GM12878 (cell line): ENCODE data around the gene BAAT. TPM values are rescaled to one million over a fixed set of nuclear protein-coding genes. Genes with fewer than 3 reads are reported as not detected.

Experiments used
- ATAC-seq: fragments of 200-7000 bp; cut with Tn5 transposase; 3 replicates; pipeline ENCODE4 v1.9.1; 2020; ENCODE audit warnings: mild to moderate bottlenecking, moderate library complexity
- BruUV-seq: library from RNA; stranded (reverse); fragments of 400-500 nt; replicated peaks from 2 replicates; lab custom pipeline; 2021; lab: Mats Ljungman, UMichigan
- CTCF ChIA-PET: fragments of 300-600 bp; sonication (Branson Sonifier 250); formaldehyde crosslinking; extraction: SDS; loops from one replicate; lab custom pipeline; 2021; ENCODE audit warnings: inconsistent platforms; lab: Yijun Ruan, JAX
- POLR2A ChIA-PET: fragments of 350-600 bp; formaldehyde crosslinking; extraction: SDS; loops from one replicate; lab custom pipeline; 2021; ENCODE audit warnings: inconsistent platforms; lab: Charles Lee
- RAD21 ChIA-PET: fragments of 300-600 bp; sonication (Branson Sonifier 250); formaldehyde crosslinking; loops from one replicate; lab custom pipeline; 2023; ENCODE audit warnings: antibody characterized with exemption; ENCODE audit not compliant: unreplicated experiment; lab: Charles Lee
- SMC1A ChIA-PET: fragments of 300-600 bp; sonication (Branson Sonifier 250); formaldehyde crosslinking; loops from one replicate; lab custom pipeline; 2023; ENCODE audit not compliant: unreplicated experiment, uncharacterized antibody; lab: Charles Lee
- DNase-seq: peaks from one replicate; pipeline ENCODE4 v3.0.0-alpha.2; 2011; ENCODE audit warnings: low read depth, low spot score
- FAIRE-seq: peaks from 3 replicates; lab custom pipeline; 2011; peaks lifted over from hg19 to GRCh38; lab: Jason Lieb, UNC
- H2AFZ ChIP-seq: 2 replicates; pipeline ENCODE4 v1.6.0; 2011; ENCODE audit warnings: low read depth, low read length, control low read depth; ENCODE audit not compliant: control insufficient read depth
- H3K27ac ChIP-seq: 2 replicates; pipeline ENCODE4 v1.5.1; 2011; ENCODE audit warnings: control low read depth; ENCODE audit not compliant: control insufficient read depth, insufficient read depth
- H3K27me3 ChIP-seq, 2 experiments: replicated peaks in 1 of 2; 2 replicates each; pipeline versions ENCODE4 v1.6.0 to v1.6.1; 2011; ENCODE audit warnings: low read length in 1 of 2; ENCODE audit not compliant: control insufficient read depth in 2 of 2, insufficient read depth in 2 of 2
- H3K36me3 ChIP-seq, 2 experiments: 2 replicates each; pipeline ENCODE4 v1.5.1; 2011; ENCODE audit warnings: low read length in 1 of 2; ENCODE audit not compliant: control insufficient read depth in 2 of 2, insufficient read depth in 2 of 2
- H3K4me1 ChIP-seq: 2 replicates; pipeline ENCODE4 v1.6.1; 2011; ENCODE audit warnings: mild to moderate bottlenecking, low read length, moderate library complexity, mixed read lengths; ENCODE audit not compliant: control insufficient read depth, insufficient read depth
- H3K4me2 ChIP-seq: 2 replicates; pipeline ENCODE4 v1.6.0; 2011; ENCODE audit warnings: control low read depth; ENCODE audit not compliant: control insufficient read depth, insufficient read depth
- H3K4me3 ChIP-seq: fragments of 200-600 bp; sonication (generic); 2 replicates; pipeline ENCODE4 v1.5.1; 2016
- H3K79me2 ChIP-seq: 2 replicates; pipeline ENCODE4 v1.6.0; 2011; ENCODE audit warnings: low read length; ENCODE audit not compliant: control insufficient read depth, insufficient read depth
- H3K9ac ChIP-seq: 2 replicates; pipeline ENCODE4 v1.8.0; 2011; ENCODE audit warnings: low read length, control low read depth, mixed read lengths; ENCODE audit not compliant: control insufficient read depth, insufficient read depth
- H3K9me3 ChIP-seq: replicated peaks from 3 replicates; pipeline ENCODE4 v1.5.1; 2011; ENCODE audit warnings: mild to moderate bottlenecking, low read length; ENCODE audit not compliant: control insufficient read depth, insufficient read depth
- H4K20me1 ChIP-seq: 2 replicates; pipeline ENCODE4 v1.6.0; 2011; ENCODE audit not compliant: control insufficient read depth, insufficient read depth
- ETV6 ChIP-seq, 2 experiments: fragments of 450-650 bp in 1 of 2; IDR thresholded peaks in 1 of 2; conservative IDR thresholded peaks in 1 of 2; 2 replicates each; pipeline ENCODE4 v1.6.1; 2014; ENCODE audit warnings: antibody characterized with exemption in 1 of 2, borderline replicate concordance in 1 of 2, low read depth in 1 of 2, mild to moderate bottlenecking in 1 of 2, moderate library complexity in 1 of 2
- HDAC6 ChIP-seq: fragments of 200-600 bp; sonication (generic); IDR thresholded peaks from one replicate; pipeline ENCODE4 v1.8.0; 2017; ENCODE audit warnings: antibody characterized with exemption; ENCODE audit not compliant: unreplicated experiment
- IKZF2 ChIP-seq, 2 experiments: fragments of 450-650 bp; IDR thresholded peaks; 2 replicates each; pipeline ENCODE4 v1.6.1; 2017; ENCODE audit warnings: mild to moderate bottlenecking in 2 of 2, moderate library complexity in 2 of 2
- KAT2A ChIP-seq: conservative IDR thresholded peaks from 2 replicates; pipeline ENCODE4 v1.6.1; 2011; ENCODE audit warnings: low read depth, low read length; ENCODE audit not compliant: control insufficient read depth
- MYC ChIP-seq: IDR thresholded peaks from 2 replicates; pipeline ENCODE4 v1.6.1; 2011; ENCODE audit warnings: mild to moderate bottlenecking, low read length, moderate library complexity, inconsistent platforms; ENCODE audit not compliant: insufficient read depth, insufficient replicate concordance, insufficient read length, severe bottlenecking
- POLR2AphosphoS2 ChIP-seq: IDR thresholded peaks from 2 replicates; pipeline ENCODE4 v1.6.1; 2011; ENCODE audit warnings: low read depth, mild to moderate bottlenecking, low read length, improper control_type of control experiment, moderate library complexity
- TCF12 ChIP-seq: IDR thresholded peaks from 2 replicates; pipeline ENCODE4 v1.6.1; 2011; ENCODE audit warnings: low read depth, mild to moderate bottlenecking, low read length
- ZNF207 ChIP-seq: fragments of 450-650 bp; IDR thresholded peaks from 2 replicates; pipeline ENCODE4 v1.6.1; 2014; ENCODE audit warnings: antibody characterized with exemption, mild to moderate bottlenecking, borderline replicate concordance
- ZNF687 ChIP-seq: fragments of 450-650 bp; IDR thresholded peaks from 2 replicates; pipeline ENCODE4 v1.6.1; 2017; ENCODE audit warnings: mild to moderate bottlenecking, moderate library complexity
- whole genome bisulfite sequencing: methylation state at CpG from one replicate; pipeline ENCODE4 v1.1.6; 2016; ENCODE audit warnings: low lambda C conversion rate; ENCODE audit not compliant: insufficient replicate concordance, insufficient coverage; ENCODE audit errors: missing lambda C conversion rate; 5-methylcytosine and 5-hydroxymethylcytosine counted together
- in situ Hi-C: fragments of 300-500 bp; cut with MboI; formaldehyde crosslinking; loops from 9 replicates; pipeline ENCODE4 v1.14.3; 2018; ENCODE audit warnings: mixed read lengths
- intact Hi-C: fragments of 100-400 bp; cut with micrococcal nuclease; formaldehyde crosslinking; loops from one replicate; pipeline ENCODE4 v1.14.2; 2022; ENCODE audit not compliant: unreplicated experiment
- polyA plus RNA-seq, 11 experiments: library from polyadenylated mRNA; depleted of rRNA in 4 of 11; unstranded in 6 of 11; stranded (reverse) in 5 of 11; fragments of >200 nt; fragmentation: Nextera tagmentation in 4 of 11; fragmentation: Illumina TruSeq in 1 of 11; extraction: Ambion mirVana in 4 of 11; extraction: Trizol in 1 of 11; gene quantifications; 1 replicate in 1 of 11; 2 replicates in 10 of 11; pipeline versions ENCODE4 v1.2.1 to v1.2.3, GENCODE V29; 2011 to 2016; ENCODE audit warnings: inconsistent platforms in 2 of 11, missing spikeins in 2 of 11, low read depth in 1 of 11
- total RNA-seq, 4 experiments: library from RNA; depleted of rRNA in 3 of 4; stranded (reverse); fragments of >200 nt in 3 of 4; fragmentation: Illumina TruSeq in 1 of 4; extraction: Trizol in 1 of 4; gene quantifications; 2 replicates each; pipeline versions ENCODE4 v1.2.1 to v1.2.3, GENCODE V29; 2013 to 2021
- TF ChIP-seq, protein P1 (sequence below): IDR thresholded peaks from 2 replicates; pipeline ENCODE4 v1.6.1; 2012; ENCODE audit warnings: low read depth, low read length, improper control_type of control experiment

The BAAT gene
- total and polyA plus RNA-seq, 10 of the 15 experiments (the other 5 are each of a cell fraction or from before 2014, with no cell fraction given) = 0.02 to 0.26 (median 0.06) TPM; not detected in 2

- CTCF ChIA-PET = no interaction called here
- no peak for FAIRE-seq
These were observed 19.6 kb downstream of the BAAT start for GRCh38 chr9:101365181-101365580.

DNA sequence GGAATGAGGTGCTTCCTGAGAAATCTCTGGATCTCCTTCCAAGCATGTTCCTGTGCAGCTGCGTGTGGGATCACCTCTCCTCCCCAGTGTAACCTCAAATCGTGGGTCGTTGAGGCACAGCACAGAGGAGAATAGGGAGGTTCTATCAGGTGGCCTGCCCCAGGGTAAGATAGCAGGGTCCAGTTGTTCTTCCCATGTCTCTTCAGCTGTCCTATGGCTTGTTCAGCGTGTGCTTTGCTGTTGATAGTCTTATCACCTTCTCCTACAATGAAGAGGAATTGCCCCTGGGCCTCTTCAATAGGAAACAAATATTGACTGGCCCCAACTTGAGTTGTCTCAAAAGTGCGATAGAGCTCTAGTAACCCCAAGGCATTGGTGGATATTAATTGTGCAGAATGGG, 22.4 kb downstream of the BAAT start:
- FAIRE-seq = no peak
- 24% methylated on average over 5 of the region's 5 CpGs for WGBS
- BruUV-seq = no TSS peak
- RAD21 ChIA-PET = no interaction called here
- Histone ChIP-seq H3K9me3 (no peaks in the 10 kb centered on the region), H3K36me3 (no peaks in the 10 kb centered on the region), H4K20me1 (no peaks in the 10 kb centered on the region), H2AFZ (no peak overlapping the region), H3K9ac (no peak overlapping the region), H3K4me1 (no peaks in the 10 kb centered on the region), H3K4me2 (no peak overlapping the region), H3K4me3 (no peak overlapping the region), H3K27me3 (no peaks in the 10 kb centered on the region; a peak in 1 of 4 replicates), H3K27ac (no peak overlapping the region), H3K79me2 (no peaks in the 10 kb centered on the region)
- CTCF ChIA-PET = no interaction called here
- DNase-seq = no peak
- POLR2A ChIA-PET = interaction anchor here (0.6 kb wide), 1 partner anchor 10 kb away, joined by 3 read pairs; no protein-coding TSS in a partner anchor
- intact Hi-C loops (no loop called here), in situ Hi-C loops (no loop called here)
- ATAC-seq = no peak
- SMC1A ChIA-PET = no interaction called here
- TF ChIP-seq ETV6 (conservative IDR thresholded peaks at IDR 0.05 in 1 of 2, IDR thresholded peaks at IDR 0.05 in 1 of 2; ENCODE audit: borderline replicate concordance in 1 of 2, low read depth in 1 of 2) (no peak), ZNF207 (no peak), TCF12 (no peak), POLR2AphosphoS2 (no peak), IKZF2 (IDR thresholded peaks at IDR 0.05) (no peak), HDAC6 (no peak), ZNF687 (no peak), KAT2A (no peak)
- TF ChIP-seq, protein P1, sequence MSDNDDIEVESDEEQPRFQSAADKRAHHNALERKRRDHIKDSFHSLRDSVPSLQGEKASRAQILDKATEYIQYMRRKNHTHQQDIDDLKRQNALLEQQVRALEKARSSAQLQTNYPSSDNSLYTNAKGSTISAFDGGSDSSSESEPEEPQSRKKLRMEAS = no peak

More at GRCh38 chr9:101365181-101365580, 19.6 kb downstream of the BAAT start:
- no TSS peak for BruUV-seq
- Histone ChIP-seq H3K4me3 (no peak overlapping the region), H3K9ac (no peak overlapping the region), H3K36me3 (no peaks in the 10 kb centered on the region), H3K27me3 (no peaks in the 10 kb centered on the region; a peak in 1 of 4 replicates), H3K27ac (no peak overlapping the region)
- in situ Hi-C loops = no loop called here
- no peak for TF ChIP-seq MYC
- TF ChIP-seq, protein P1 = no peak
- TF ChIP-seq, all 136 proteins: peak for 0
- Histone ChIP-seq H4K20me1 (no peaks in the 10 kb centered on the region), H3K79me2 (no peaks in the 10 kb centered on the region), H3K9me3 (no peaks in the 10 kb centered on the region), H2AFZ (no peak overlapping the region), H3K4me1 (no peaks in the 10 kb centered on the region), H3K4me2 (no peak overlapping the region)
- SMC1A ChIA-PET = interaction anchor here (1.3 kb wide), 1 partner anchor 24 kb away, joined by 3 read pairs; no protein-coding TSS in a partner anchor
- intact Hi-C loops = no loop called here
- ATAC-seq = no peak
- RAD21 ChIA-PET = no interaction called here
- DNase-seq = no peak
- POLR2A ChIA-PET = no interaction called here
